ACHN (cell line): ENCODE data around the gene GSG1L.

ENCODE experiments used
- DNase-seq: peaks from one replicate; pipeline ENCODE4 v3.0.0-alpha.2; 2015
- in situ Hi-C: cut with HindIII; loops from 2 replicates; pipeline ENCODE4 v1.10.0; 2017; ENCODE audit warnings: low sequenced_read_pairs, low pct_ligation_motif_present, low pct_unique_long_range_greater_than_20kb

GSG1L gene

DNA sequence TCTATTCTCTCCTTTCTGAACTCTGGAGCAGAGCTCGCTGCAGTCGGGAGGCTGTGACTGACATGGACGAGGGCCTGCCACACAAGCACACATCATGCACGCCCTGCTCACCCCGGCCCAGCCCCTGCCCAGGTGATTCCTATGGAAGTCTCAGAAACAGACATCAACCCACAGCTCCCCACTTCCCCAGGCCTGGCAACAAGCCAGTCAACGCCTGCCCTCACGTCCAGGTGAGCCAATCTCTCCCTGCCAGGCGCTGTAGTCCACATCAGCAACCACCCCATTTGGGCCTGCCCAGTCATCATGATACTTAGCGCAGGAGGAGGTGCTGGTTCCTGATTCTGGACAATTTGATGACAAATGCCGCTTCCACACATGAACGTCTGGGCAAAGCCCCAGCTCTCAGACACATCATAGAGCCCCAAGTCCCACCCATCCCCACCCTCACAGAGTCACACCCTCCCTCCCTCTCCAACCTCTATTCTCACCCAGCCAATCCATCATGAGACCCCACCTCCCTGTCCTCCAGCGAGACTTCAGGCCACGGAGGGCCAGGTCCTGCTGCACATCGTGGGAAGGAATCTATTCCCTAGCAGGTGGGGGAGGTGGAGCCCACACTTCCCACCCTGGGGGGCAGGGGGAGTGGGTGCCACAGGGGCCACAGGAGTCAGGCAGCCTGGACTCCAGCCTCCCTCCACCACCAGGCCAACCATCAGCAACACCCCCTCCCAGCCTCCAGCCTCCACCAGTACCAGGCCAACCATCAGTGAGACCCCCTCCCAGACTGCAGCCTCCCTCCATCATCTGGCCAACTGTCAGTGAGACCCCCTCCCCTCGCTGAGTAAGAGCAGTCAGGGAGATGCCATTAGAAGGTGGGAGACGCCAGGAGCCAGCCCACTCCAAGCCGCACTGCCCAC is 33.7 kb upstream of the GSG1L start:
- in situ Hi-C loops: no loop called here
- no peak for DNase-seq

DNA sequence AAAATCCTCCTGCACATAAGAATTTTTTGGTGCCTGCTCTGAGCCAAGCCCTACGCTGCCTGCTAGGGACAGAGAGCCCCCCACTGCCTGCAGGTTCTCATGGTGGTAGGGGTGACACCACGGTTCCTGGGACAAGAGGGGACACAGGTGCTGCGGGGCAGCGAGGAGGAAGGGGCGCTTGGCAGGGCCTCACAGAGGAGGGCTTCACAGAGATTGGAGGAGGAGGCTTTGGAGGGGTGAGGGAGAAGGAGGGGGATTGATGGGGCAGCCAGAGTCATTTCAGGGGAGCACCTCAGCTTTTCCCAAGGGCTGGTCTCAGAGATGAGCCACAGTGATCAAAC is 29.8 kb upstream of the GSG1L start:
- no peak for DNase-seq
- in situ Hi-C loops: no loop called here

DNA sequence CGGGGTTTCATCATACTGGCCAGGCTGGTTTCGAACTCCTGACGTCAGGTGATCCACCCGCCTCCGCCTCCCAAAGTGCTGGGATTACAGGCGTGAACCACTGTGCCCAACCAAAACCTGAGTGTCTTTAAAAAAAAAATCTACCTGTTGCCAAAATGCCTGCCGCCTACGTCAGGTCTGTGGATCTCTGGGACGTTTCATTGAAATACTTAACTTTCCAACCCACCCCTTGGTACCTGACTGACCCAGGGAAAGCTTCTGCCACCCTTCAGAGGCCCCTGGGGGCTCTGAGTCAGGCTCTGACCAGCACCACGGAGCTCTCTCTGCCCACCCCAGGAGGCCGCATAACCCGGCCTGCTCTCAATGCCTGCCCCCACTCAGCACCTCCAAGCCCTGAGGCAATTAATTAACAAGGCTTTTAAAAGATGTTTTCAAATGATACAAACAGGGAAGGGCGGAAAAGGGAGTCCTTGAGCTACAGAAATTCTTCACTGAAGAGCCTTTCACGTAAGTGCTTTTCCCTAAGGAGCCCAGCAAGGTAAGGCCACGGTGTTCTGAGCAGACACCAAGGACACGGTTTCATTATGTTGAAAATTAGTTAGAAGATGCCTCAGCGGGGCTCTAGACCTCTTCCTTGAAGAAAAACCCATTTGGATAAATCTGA is 29.3 kb upstream of the GSG1L start:
- in situ Hi-C loops: no loop called here
- DNase-seq: no peak

DNA sequence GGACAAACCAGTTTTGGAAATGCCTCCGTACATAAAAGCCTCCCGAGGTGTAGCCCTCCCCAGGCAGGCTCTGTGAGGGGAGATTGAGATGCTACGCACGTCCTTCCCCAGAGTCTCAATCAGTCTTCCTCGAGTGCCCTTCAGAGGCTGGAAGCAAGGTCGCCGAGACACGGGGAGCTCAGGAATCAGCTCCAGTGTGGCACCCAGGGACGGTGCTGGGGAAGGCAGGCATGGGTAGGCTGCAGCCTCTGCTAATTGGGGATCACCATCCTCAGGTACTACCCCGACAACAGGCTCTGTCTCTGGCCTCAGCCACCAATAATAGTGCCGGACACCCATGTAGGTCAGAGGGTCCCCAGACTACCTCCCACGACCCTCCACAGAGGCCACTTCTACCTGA is 28.1 kb upstream of the GSG1L start:
- no peak for DNase-seq
- in situ Hi-C loops: no loop called here

DNA sequence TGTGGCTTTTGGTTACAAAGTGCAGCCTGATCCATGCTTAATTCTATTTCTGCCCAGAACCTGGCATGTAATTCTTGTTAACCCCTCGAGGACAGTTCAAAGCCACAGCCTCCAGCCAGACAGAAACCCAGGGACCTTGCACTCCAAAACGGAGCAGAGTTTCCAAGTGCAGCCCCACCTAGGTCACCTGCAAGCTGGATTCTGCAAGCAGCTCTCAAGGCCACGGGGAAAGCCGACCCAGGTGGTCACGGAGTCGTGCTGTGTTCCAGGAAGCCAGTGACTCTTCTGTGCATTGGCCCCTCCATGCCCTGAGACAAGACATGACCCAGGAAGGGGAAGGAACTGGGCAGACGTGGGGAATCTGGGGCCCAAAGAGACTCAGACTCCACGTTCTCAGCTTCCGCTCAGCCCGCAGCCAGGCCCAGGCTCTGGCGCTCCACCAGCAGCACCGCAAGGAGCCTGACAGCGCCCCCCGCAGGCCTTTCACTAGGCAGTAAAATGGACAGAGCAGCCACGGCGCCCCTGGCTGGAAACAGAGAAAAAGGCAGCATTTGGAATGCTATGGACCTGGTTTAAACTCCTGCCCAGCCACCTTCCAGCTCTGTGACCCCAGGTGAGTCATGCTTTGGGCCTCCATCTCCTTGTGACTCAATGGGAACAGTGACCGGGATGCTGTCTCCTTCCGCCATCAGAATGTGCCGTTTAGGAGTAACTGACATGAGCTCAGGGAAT is 27.3 kb upstream of the GSG1L start:
- peak; percentile 21 for DNase-seq
- in situ Hi-C loops: no loop called here

DNA sequence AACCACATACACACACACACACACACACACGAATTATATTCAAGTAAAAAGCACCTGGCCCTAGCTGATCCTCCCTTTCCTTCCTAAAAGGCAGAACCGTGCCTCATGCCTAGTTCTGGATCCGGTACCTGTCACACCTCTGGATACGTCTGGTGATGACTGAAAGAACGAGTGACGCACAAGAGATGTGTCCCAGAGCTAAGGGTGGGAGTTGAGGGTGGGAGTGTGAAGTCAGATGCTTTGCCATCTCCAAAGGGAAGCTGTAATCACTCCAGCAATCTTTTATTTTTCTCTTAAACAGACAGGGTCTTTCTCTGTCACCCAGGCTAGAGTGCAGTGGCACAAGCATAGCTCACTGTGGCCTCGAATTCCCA is 26.5 kb upstream of the GSG1L start:
- in situ Hi-C loops: no loop called here
- DNase-seq: no peak

DNA sequence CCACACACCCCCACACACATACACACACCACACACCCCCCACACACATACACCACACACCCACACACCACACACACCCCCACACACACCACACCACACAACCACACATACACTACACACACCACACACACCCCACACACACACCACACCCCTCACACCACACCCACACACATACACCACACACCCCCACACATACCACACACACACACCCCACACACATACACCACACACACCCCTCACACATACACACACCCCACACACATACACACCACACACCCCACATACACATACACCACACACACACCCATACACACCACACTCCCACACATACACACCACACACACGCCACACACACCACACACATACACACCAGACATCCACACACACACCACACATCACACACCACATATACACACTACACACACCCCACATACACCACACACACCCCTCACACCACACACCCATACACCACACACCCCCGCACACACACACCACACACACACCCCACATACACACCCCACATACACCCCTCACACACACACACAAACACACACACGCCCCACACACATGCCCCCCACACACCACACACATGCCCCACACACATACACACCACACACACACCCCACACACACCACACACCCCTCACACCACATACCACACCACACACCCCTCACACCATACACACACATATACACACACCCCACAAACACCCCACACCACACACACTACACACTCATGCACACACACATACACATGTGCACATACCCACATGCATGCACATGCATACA is 25.9 kb upstream of the GSG1L start:
- in situ Hi-C loops: no loop called here
- no peak for DNase-seq

DNA sequence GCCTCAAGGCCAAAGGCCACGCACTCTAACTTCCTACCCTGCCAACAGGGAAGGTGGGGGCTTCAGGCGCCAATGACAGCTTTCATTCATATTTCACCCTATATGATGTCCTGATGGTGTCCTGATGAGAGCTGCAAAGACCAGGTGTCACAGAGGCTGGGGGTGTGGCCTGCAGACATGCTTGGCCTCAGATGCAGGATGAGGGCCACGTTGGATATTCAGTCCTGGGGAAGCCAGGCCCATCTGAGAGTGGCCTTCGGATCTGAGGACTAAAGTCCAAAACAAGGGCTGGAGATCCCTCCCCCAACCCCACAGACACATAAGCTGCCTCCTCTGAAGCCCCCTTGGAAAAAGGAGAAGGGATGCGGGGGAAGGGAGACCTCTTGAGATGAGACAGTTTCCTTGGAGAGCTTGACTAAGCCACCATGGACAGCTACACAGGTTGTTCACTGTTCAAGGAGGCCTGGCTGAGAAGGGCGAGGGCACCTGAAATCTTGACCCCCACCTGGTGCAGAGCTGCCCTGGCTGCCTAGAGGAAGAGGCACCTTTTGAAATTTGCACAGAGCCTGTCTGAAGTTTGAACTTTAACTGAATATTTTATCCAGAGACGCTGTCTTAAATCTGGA is 24.3 kb upstream of the GSG1L start:
- in situ Hi-C loops: no loop called here
- no peak for DNase-seq

DNA sequence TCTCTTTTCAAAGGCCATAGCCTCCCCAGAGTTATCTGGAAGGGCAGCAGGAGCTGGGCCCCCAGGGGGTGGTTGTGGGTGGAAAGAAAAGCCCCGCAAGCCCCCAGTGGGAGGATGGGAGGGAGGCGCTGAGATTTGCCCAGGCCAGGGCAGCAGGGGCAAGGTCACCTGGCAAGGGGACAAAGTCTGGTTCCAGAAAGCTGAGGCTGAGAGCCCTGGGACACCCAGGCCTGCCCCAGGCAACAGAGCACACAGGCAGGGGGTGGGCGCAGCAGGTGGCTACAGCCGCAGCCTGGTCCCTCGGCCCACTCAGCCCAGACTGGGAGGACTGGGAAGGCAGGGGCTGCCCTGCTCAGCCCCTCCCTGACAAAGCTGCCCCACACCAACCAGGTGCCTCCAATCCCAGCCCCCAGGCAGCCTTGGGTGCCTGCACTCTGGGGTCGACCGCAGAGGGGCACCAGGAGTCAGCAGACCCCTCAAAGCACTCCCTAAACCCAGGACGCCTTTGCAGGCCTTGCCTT is 23.7 kb upstream of the GSG1L start:
- in situ Hi-C loops: no loop called here
- DNase-seq: no peak

DNA sequence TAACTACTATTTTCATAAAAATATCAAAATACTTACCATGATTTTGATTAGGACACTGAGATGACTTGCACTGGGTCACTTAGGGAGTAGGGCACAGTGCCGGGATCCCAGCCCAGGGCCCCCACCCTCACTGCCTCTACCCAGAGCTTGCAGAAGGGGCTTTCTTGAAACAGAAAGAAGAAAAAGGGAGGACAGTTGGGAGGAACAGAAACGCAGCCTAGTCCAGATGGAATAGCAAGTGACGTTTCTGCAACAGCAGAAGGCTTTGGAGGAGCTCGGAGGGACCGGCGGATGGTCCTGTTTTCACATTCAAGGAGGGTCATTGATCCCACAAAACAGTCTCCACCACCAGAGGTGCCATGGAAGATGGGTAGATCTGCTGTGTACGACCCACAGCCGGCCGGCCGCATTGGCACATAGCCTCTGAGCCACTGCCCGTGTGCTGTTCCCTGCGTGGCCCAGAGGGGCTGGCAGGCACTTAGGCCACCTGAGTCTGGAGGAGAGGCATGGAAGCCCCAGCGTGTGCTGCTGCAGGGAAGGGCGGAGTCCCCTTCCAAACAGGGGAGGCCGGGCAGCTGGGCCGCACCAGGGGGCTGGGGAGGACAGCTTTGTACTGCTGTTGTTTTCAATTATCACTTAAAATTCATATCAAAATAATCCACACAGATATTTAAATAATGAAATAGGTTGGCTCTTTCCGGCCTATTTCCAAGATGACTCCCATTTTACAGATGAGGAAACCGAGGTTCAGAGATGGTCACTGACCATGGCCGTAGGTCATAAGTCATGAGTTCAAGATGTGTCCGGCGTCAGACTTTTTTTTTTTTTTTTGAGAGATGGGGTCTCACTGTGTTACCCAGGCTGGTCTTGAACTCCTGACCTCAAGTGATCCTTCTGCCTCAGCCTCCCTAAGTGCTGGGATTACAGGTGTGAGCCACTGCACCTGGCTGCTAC is 22.9 kb upstream of the GSG1L start:
- in situ Hi-C loops: no loop called here
- DNase-seq: no peak

DNA sequence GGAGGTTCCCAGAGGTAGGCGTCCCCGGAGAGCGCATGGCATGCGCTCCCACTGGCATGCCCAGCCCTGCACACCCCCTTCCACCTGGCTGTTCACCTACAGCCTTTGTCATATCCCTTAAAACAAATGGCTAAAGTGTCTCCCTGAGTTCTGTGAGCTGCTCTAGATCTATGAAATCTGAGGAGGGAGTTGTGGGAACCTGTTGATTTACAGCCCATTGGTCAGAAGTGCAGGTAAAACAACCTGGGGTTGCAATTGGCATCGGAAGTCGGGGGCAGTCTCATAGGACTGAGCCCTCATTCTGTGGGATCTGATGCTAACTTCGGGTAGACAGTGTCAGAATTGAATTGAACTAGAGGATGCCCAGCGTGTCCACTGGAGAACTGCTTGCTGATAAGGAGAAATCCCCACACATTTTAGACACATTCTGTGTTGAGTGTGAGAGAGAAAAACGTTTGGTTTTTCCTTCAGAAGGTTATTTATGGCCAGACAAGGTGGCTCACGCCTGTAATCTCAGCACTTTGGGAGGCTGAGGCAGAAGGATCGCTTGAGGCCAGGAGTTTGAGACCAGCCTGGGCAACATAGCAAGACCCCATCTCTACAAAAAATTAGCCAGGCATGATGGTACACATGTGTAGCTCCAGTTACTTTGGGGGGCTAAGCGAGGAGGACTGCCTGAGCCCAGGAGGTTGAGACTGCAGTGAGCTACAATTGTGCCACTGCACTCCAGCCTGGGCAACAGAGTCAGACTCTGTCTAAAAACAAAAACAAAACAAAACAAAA is 22.1 kb upstream of the GSG1L start:
- in situ Hi-C loops: no loop called here
- DNase-seq: no peak

DNA sequence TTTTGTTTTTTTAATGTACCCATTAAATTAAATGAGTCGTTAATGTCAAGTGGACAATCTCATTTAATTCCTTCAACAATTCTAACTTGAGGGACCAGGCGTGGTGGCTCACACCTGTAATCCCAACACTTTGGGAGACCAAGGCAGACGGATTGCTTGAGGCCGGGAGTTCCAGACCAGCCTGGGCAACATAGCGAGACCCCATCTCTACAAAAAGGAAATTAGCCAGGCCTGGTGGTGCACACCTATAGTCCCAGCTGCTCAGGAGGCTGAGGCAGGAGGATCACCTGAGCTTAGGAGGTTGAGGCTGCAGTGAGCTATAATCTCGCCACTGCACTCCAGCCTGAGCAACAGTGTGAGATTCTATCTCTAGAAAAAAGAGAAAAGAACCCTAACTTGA is 20.7 kb upstream of the GSG1L start:
- DNase-seq: no peak
- in situ Hi-C loops: no loop called here

DNA sequence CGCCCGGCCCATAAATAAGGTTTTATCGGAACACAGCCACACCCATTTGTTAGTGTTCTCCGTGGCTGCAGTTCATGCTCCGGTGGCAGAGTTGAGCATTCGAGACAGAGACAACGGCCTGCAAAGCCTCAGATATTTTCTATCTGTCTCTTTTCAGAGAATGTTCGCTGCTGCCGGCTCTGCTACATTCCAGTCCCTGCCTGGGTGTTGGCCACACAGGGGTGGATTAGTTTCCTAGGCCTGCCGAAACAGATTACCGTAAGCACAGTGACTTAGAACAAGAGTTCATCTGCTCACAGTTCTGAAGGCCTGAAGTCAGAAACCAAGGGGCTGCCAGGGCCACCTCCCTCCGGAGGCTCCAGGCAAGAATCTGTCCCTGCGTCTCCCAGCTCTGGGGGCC is 19.1 kb upstream of the GSG1L start:
- DNase-seq: no peak
- in situ Hi-C loops: no loop called here

DNA sequence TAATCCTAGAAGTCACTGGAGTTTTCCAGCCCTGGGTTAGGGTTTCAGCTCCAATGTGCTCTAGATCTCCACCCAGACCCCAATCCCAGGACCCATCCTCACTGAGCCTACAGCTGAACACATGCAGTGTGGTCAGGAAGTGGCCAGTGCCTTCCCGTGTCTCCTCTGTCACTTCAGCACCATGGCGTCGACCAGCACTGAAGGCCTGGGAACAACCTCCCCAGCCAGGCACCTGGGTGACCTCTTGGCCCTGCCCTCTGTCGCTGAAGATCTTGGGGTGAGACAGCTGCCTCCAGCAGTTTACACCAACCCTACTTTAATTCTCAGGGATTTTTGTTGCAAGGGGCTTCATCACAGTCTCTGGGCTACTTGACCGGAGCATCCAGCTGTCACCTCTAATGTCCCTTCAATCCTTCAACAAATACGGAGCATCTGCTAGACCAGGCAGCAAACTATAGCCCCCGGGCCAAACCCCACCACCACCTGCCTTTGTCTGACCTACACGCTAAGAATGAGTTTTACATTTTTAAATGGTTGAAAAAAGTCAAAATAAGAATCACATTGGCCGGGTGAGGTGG is 18.0 kb upstream of the GSG1L start:
- in situ Hi-C loops: no loop called here
- DNase-seq: no peak

DNA sequence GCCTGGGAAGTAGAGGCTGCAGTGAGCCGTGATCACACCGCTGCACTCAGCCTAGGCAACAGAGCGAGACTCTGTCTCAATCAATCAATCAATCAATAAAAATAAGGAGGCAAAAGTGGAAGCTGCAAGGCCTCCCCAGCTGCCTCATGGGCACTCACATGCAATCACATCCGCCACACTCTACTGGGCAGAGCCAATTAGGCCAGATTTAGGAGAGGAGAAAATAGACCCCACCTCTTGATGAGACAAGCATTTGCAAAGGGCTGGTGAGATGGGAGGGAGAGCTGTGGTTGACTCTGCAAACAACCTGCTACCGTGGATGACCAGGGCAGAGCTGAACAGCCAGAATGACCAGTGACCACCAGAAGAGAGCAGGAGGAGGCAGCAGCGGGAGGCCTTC is 14.7 kb upstream of the GSG1L start:
- no peak for DNase-seq
- in situ Hi-C loops: no loop called here

DNA sequence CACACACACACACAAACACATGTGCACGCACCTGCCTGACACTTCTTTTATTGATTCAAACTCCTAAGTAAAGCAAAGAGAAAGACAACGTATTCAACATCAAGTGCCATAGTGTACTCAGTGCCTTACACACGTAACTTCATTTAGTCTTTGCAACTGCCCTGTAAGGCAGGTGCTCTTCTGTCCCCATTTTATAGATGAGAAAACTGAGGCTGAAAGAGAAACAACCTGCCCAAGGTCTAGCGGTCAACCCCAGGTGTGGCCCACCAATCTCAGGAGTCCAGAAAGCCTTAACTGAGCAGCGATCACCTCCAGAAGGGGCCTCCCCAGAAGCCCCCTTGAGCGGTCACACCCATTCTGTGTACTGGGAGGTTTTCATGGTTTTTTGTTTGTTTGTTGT is 10.3 kb upstream of the GSG1L start:
- DNase-seq: no peak
- in situ Hi-C loops: no loop called here
